Upper lobe of left lung (tissue), 6 donors: ENCODE measurements around the gene PDGFD. TPM values are rescaled to one million over a fixed set of nuclear protein-coding genes. Genes with fewer than 3 reads are reported as not detected.

Experiments used
- ATAC-seq, 2 donors: fragments of 200-7000 bp; cut with Tn5 transposase; one replicate each; pipeline ENCODE4 v1.9.1; 2022; ENCODE audit warnings: mild to moderate bottlenecking in 2 of 2, moderate library complexity in 2 of 2; ENCODE audit not compliant: low FRiP score in 2 of 2
- DNase-seq, 2 donors: peaks; one replicate each; pipeline ENCODE4 v3.0.0-alpha.2; 2019 to 2020
- H3K27ac ChIP-seq, 4 donors: fragments of 200-600 bp; sonication (generic); one replicate each; pipeline ENCODE4 v1.5.1; 2016 to 2019
- H3K27me3 ChIP-seq, 4 donors: fragments of 200-600 bp; sonication (generic); one replicate each; pipeline ENCODE4 v1.5.1; 2017 to 2019
- H3K36me3 ChIP-seq, 4 donors: fragments of 200-600 bp; sonication (generic); one replicate each; pipeline ENCODE4 v1.5.1; 2016 to 2019
- H3K4me1 ChIP-seq, 4 donors: fragments of 200-600 bp; sonication (generic); one replicate each; pipeline ENCODE4 v1.5.1; 2018 to 2019
- H3K4me3 ChIP-seq, 4 donors: fragments of 200-600 bp; sonication (generic); one replicate each; pipeline ENCODE4 v1.5.1; 2017 to 2019; ENCODE audit warnings: mild to moderate bottlenecking in 2 of 4, moderate library complexity in 1 of 4
- H3K9me3 ChIP-seq, 4 donors: fragments of 200-600 bp; sonication (generic); one replicate each; pipeline ENCODE4 v1.5.1; 2018 to 2019
- CTCF ChIP-seq, 6 experiments: fragments of 450-650 bp in 4 of 6; fragments of 200-600 bp in 2 of 6; sonication (generic) in 2 of 6; IDR thresholded peaks; one replicate each; pipeline ENCODE4 v1.5.1; 2016 to 2019; ENCODE audit warnings: antibody characterized with exemption in 6 of 6
- EP300 ChIP-seq, 4 donors: sonication (generic); formaldehyde crosslinking; IDR thresholded peaks; one replicate each; pipeline ENCODE4 v1.5.1; 2017; ENCODE audit warnings: antibody characterized with exemption in 4 of 4, control low read depth in 2 of 4
- POLR2A ChIP-seq, 4 donors: fragments of 450-650 bp; IDR thresholded peaks; one replicate each; pipeline ENCODE4 v1.5.1; 2016 to 2017; ENCODE audit warnings: antibody characterized with exemption in 4 of 4, mild to moderate bottlenecking in 2 of 4
- POLR2AphosphoS5 ChIP-seq, 2 donors: sonication (generic); formaldehyde crosslinking; IDR thresholded peaks; one replicate each; pipeline ENCODE4 v1.5.1; 2017; ENCODE audit warnings: antibody characterized with exemption in 2 of 2
- WGBS, 2 donors: methylation state at CpG; one replicate each; pipeline ENCODE4 v1.1.5; 2017 to 2018; 5-methylcytosine and 5-hydroxymethylcytosine counted together
- total RNA-seq, 6 donors: library from RNA; depleted of rRNA in 4 of 6; stranded (reverse); fragments of >200 nt in 4 of 6; gene quantifications; one replicate each; pipeline versions ENCODE4 v1.1.0 to v1.2.1, GENCODE V29; 2016 to 2021
- donor health status: DM: no; HTN: no; CAD: no; lungs with moderate emphysema.
- donor health status: DM: no; HTN: yes; CAD: no; lungs with severe emphysema.

Gene PDGFD
- total RNA-seq, 6 donors from 2014 or later: 2.1 to 6.6 (median 2.7) TPM; not detected in 1

- H3K27me3 ChIP-seq: no peaks in the 10 kb centered on the region
- H3K36me3 ChIP-seq: no peaks in the 10 kb centered on the region
- H3K4me3 ChIP-seq: no peak overlapping the region
- DNase-seq: no peak
- no peak for ATAC-seq
- no peaks in the 10 kb centered on the region for H3K9me3 ChIP-seq
- WGBS, 2 donors: 90 to 91% methylated on average over 5 of the region's 5 CpGs
- TF ChIP-seq POLR2AphosphoS5 (IDR thresholded peaks at IDR 0.05) (no peak), POLR2A (IDR thresholded peaks at IDR 0.05) (no peak), CTCF (IDR thresholded peaks at IDR 0.05) (no peak), EP300 (IDR thresholded peaks at IDR 0.05) (no peak)
- H3K4me1 ChIP-seq: no peaks in the 10 kb centered on the region
- no peak overlapping the region for H3K27ac ChIP-seq
These were observed 235.7 kb downstream of the PDGFD start for GRCh38 chr11:103928040-103928801.

- H3K36me3 ChIP-seq: no peaks in the 10 kb centered on the region
- no peaks in the 10 kb centered on the region for H3K4me1 ChIP-seq
- DNase-seq (no peak), ATAC-seq (peak in 1 of 2 donors; percentile 43)
- no peaks in the 10 kb centered on the region for H3K9me3 ChIP-seq
- H3K4me3 ChIP-seq: no peak overlapping the region
- H3K27me3 ChIP-seq: no peaks in the 10 kb centered on the region
- TF ChIP-seq CTCF (IDR thresholded peaks at IDR 0.05) (peak in 1 of 6 experiments; percentile 28), POLR2A (IDR thresholded peaks at IDR 0.05) (no peak), EP300 (IDR thresholded peaks at IDR 0.05) (no peak)
- no peak overlapping the region for H3K27ac ChIP-seq
- WGBS, 2 donors: 38 to 50% methylated on average over 2 of the region's 2 CpGs
These were observed 236.4 kb downstream of the PDGFD start for GRCh38 chr11:103927535-103927934.

GRCh38 chr11:103926990-103927389, 237.0 kb downstream of the PDGFD start:
- H3K27ac ChIP-seq: no peak overlapping the region
- no peaks in the 10 kb centered on the region for H3K4me1 ChIP-seq
- ATAC-seq (no peak), DNase-seq (no peak)
- no peaks in the 10 kb centered on the region for H3K36me3 ChIP-seq
- H3K9me3 ChIP-seq: no peaks in the 10 kb centered on the region
- no peak for TF ChIP-seq POLR2A (IDR thresholded peaks at IDR 0.05)
- TF ChIP-seq EP300 (IDR thresholded peaks at IDR 0.05): no peak
- TF ChIP-seq POLR2AphosphoS5 (IDR thresholded peaks at IDR 0.05): no peak
- TF ChIP-seq CTCF (IDR thresholded peaks at IDR 0.05): no peak
- no peak overlapping the region for H3K4me3 ChIP-seq
- WGBS, 2 donors: 83 to 96% methylated on average over 5 of the region's 5 CpGs
- H3K27me3 ChIP-seq: no peaks in the 10 kb centered on the region

- DNase-seq (no peak), ATAC-seq (no peak)
- 88 to 94% methylated on average over 5 of the region's 5 CpGs for WGBS, 2 donors
- Histone ChIP-seq H3K4me1 (no peaks in the 10 kb centered on the region), H3K27me3 (no peaks in the 10 kb centered on the region), H3K27ac (no peak overlapping the region), H3K4me3 (no peak overlapping the region), H3K36me3 (no peaks in the 10 kb centered on the region), H3K9me3 (no peaks in the 10 kb centered on the region)
- no peak for TF ChIP-seq POLR2A (IDR thresholded peaks at IDR 0.05)
- no peak for TF ChIP-seq POLR2AphosphoS5 (IDR thresholded peaks at IDR 0.05)
- TF ChIP-seq CTCF (IDR thresholded peaks at IDR 0.05): no peak
- TF ChIP-seq EP300 (IDR thresholded peaks at IDR 0.05): no peak
These were observed 239.6 kb downstream of the PDGFD start for GRCh38 chr11:103924166-103925013.
